IPS DF 6.9 (cell line): ENCODE results near the gene BAX.

ENCODE experiments used
- DNase-seq: peaks from one replicate; pipeline ENCODE4 v3.0.0-alpha.2; 2013; ENCODE audit warnings: low read depth, low spot score
- H3K27ac ChIP-seq: one replicate; pipeline ENCODE4 v1.5.1; 2013; ENCODE audit warnings: low read length, control low read depth
- H3K27me3 ChIP-seq: 2 replicates; pipeline ENCODE4 v1.6.1; 2013; ENCODE audit warnings: mild to moderate bottlenecking, low read length; ENCODE audit not compliant: control insufficient read depth, insufficient read depth
- H3K36me3 ChIP-seq: 2 replicates; pipeline ENCODE4 v1.6.1; 2013; ENCODE audit warnings: low read length; ENCODE audit not compliant: control insufficient read depth, insufficient read depth
- H3K4me1 ChIP-seq: 2 replicates; pipeline ENCODE4 v1.6.1; 2013; ENCODE audit warnings: low read length; ENCODE audit not compliant: control insufficient read depth, insufficient read depth
- H3K4me3 ChIP-seq: 2 replicates; pipeline ENCODE4 v1.5.1; 2013; ENCODE audit warnings: mild to moderate bottlenecking, low read length
- H3K9me3 ChIP-seq: 2 replicates; pipeline ENCODE4 v1.6.1; 2013; ENCODE audit warnings: low read length, inconsistent platforms; ENCODE audit not compliant: control insufficient read depth, insufficient read depth
- WGBS: extraction: QIAGEN DNeasy Blood & Tissue Kit; methylation state at CpG from one replicate; pipeline ENCODE4 v1.1.7; 2013; ENCODE audit warnings: mixed read lengths, missing lambda C conversion rate; ENCODE audit not compliant: insufficient read length, insufficient coverage; 5-methylcytosine and 5-hydroxymethylcytosine counted together

Gene BAX

GRCh38 chr19:48968179-48968661, 13.5 kb downstream of the BAX start:
- no peak overlapping the region for H3K27ac ChIP-seq
- H3K27me3 ChIP-seq = no peaks in the 10 kb centered on the region
- H3K4me1 ChIP-seq = 0 out of 2 replicates have a peak, but pooled peaks cover 2% of the 10 kb centered on the region
- H3K36me3 ChIP-seq = peaks cover 18% of the 10 kb centered on the region
- whole genome bisulfite sequencing = no CpG with 5 or more reads among the region's 4 CpGs
- H3K9me3 ChIP-seq = no peaks in the 10 kb centered on the region
- no peak for DNase-seq
- H3K4me3 ChIP-seq = no peak overlapping the region

- Histone ChIP-seq H3K27me3 (no peaks in the 10 kb centered on the region), H3K36me3 (peaks cover 20% of the 10 kb centered on the region), H3K9me3 (no peaks in the 10 kb centered on the region), H3K27ac (no peak overlapping the region), H3K4me3 (no peak overlapping the region), H3K4me1 (0 out of 2 replicates have a peak, but pooled peaks cover 2% of the 10 kb centered on the region)
- DNase-seq = no peak
- WGBS = no CpG with 5 or more reads among the region's 15 CpGs
Observed at GRCh38 chr19:48968813-48969218, 14.1 kb downstream of the BAX start.

- no peak for DNase-seq
- H3K9me3 ChIP-seq = no peaks in the 10 kb centered on the region
- H3K27ac ChIP-seq = no peak overlapping the region
- H3K27me3 ChIP-seq = no peaks in the 10 kb centered on the region
- no peak overlapping the region for H3K4me3 ChIP-seq
- no CpG with 5 or more reads among the region's 45 CpGs for WGBS
- H3K4me1 ChIP-seq = no peaks in the 10 kb centered on the region
- H3K36me3 ChIP-seq = peaks cover 27% of the 10 kb centered on the region
Observed at GRCh38 chr19:48969276-48970138, 14.8 kb downstream of the BAX start.

GRCh38 chr19:48970139-48970766, 15.6 kb downstream of the BAX start:
- no peak overlapping the region for H3K4me3 ChIP-seq
- no peaks in the 10 kb centered on the region for H3K4me1 ChIP-seq
- no CpG with 5 or more reads among the region's 23 CpGs for WGBS
- H3K27me3 ChIP-seq = no peaks in the 10 kb centered on the region
- H3K36me3 ChIP-seq = peaks cover 28% of the 10 kb centered on the region
- H3K9me3 ChIP-seq = no peaks in the 10 kb centered on the region
- no peak for DNase-seq
- H3K27ac ChIP-seq = no peak overlapping the region

- no CpG with 5 or more reads among the region's 19 CpGs for WGBS
- Histone ChIP-seq H3K4me3 (no peak overlapping the region), H3K27me3 (no peaks in the 10 kb centered on the region), H3K36me3 (peaks cover 28% of the 10 kb centered on the region), H3K4me1 (no peaks in the 10 kb centered on the region), H3K9me3 (no peaks in the 10 kb centered on the region), H3K27ac (no peak overlapping the region)
- DNase-seq = no peak
Observed at GRCh38 chr19:48970923-48971395, 16.3 kb downstream of the BAX start.

GRCh38 chr19:48975947-48976847, 21.5 kb downstream of the BAX start:
- no peaks in the 10 kb centered on the region for H3K4me1 ChIP-seq
- peaks cover 12% of the 10 kb centered on the region; the same call in 1 of the 2 replicates for H3K36me3 ChIP-seq
- DNase-seq = no peak
- H3K4me3 ChIP-seq = no peak overlapping the region
- no CpG with 5 or more reads among the region's 13 CpGs for WGBS
- H3K9me3 ChIP-seq = no peaks in the 10 kb centered on the region
- H3K27me3 ChIP-seq = no peaks in the 10 kb centered on the region
- no peak overlapping the region for H3K27ac ChIP-seq

- H3K4me3 ChIP-seq = no peak overlapping the region
- no peaks in the 10 kb centered on the region for H3K9me3 ChIP-seq
- peaks cover 14% of the 10 kb centered on the region; the same call in 1 of the 2 replicates for H3K36me3 ChIP-seq
- no peaks in the 10 kb centered on the region for H3K27me3 ChIP-seq
- no CpG with 5 or more reads among the region's 2 CpGs for WGBS
- H3K4me1 ChIP-seq = no peaks in the 10 kb centered on the region
- H3K27ac ChIP-seq = no peak overlapping the region
- no peak for DNase-seq
Observed at GRCh38 chr19:48977061-48977460, 22.4 kb downstream of the BAX start.

- Histone ChIP-seq H3K27me3 (no peaks in the 10 kb centered on the region), H3K4me1 (no peaks in the 10 kb centered on the region), H3K36me3 (peaks cover 12% of the 10 kb centered on the region), H3K27ac (no peak overlapping the region), H3K9me3 (no peaks in the 10 kb centered on the region), H3K4me3 (no peak overlapping the region)
- no peak for DNase-seq
- WGBS = no CpG with 5 or more reads among the region's 9 CpGs
Observed at GRCh38 chr19:48982280-48982679, 27.6 kb downstream of the BAX start.

- H3K36me3 ChIP-seq = peaks cover 12% of the 10 kb centered on the region
- DNase-seq = no peak
Observed at GRCh38 chr19:48985711-48986110, 31.0 kb downstream of the BAX start.

GRCh38 chr19:48986211-48986610, 31.5 kb downstream of the BAX start:
- H3K36me3 ChIP-seq = peaks cover 12% of the 10 kb centered on the region
- WGBS = no CpG with 5 or more reads among the region's 3 CpGs
- H3K27me3 ChIP-seq = no peaks in the 10 kb centered on the region
- no peak overlapping the region for H3K27ac ChIP-seq
- no peaks in the 10 kb centered on the region for H3K4me1 ChIP-seq
- H3K4me3 ChIP-seq = no peak overlapping the region
- DNase-seq = no peak
- H3K9me3 ChIP-seq = no peaks in the 10 kb centered on the region

More at GRCh38 chr19:48985711-48986110, 31.0 kb downstream of the BAX start:
- H3K9me3 ChIP-seq = no peaks in the 10 kb centered on the region
- no peaks in the 10 kb centered on the region for H3K27me3 ChIP-seq
- H3K27ac ChIP-seq = no peak overlapping the region
- H3K4me1 ChIP-seq = no peaks in the 10 kb centered on the region
- H3K4me3 ChIP-seq = no peak overlapping the region
- WGBS = no CpG with 5 or more reads among the region's 13 CpGs
